Heart left ventricle (tissue), 13 donors: ENCODE results near the gene MTX1.
A peak's percentile ranks its signal among the peaks of the same experiment; 100 is the strongest.

Source experiments
- CTCF ChIP-seq, 12 donors: fragments of 200-600 bp; sonication (generic) in 4 of 12; IDR thresholded peaks; one replicate each; pipeline versions ENCODE4 v1.5.0 to v1.8.0; 2018 to 2022; ENCODE audit warnings: antibody characterized with exemption in 12 of 12, mild to moderate bottlenecking in 5 of 12
- POLR2A ChIP-seq, 2 donors: fragments of 450-650 bp; IDR thresholded peaks; one replicate each; pipeline ENCODE4 v1.6.1; 2017; ENCODE audit warnings: antibody characterized with exemption in 2 of 2, mild to moderate bottlenecking in 2 of 2, moderate library complexity in 2 of 2
- donor health status: ischemic (EF 13 %, LVEDD 7.1; RV severe dilation, severe dysfunction).
- donor health status: DM: no; HTN: yes; CAD: no.
- donor health status: DM: no; HTN: no; CAD: no.
- donor health status: ischemic (EF 25% LVEDD 6.9; RV normal size, moderate dysfunction).
- donor health status: ischemic (EF 25% LVEDD 5.7; RV mildly dilated, moderate dysfunction).
- donor health status: ischemic (EF 35%, LVEDD 5.7; RV mildly dilated, moderate dysfunction).
- donor health status: nonischemic (EF 11% LVEDD 7.7; RV severe dilation, severe dysfunction).
- donor health status: DM: yes; HTN: yes; CAD: no.
- donor health status: PGD.
- donor health status: ischemic (EF 29% LVEDD 5.4; RV normal size, mild dysfunction).
- donor health status: nonischemic (EF 23%, LVEDD 6.1; RV moderate dilation, normal function).

GRCh38 chr1:155255243-155256007, 46.9 kb downstream of the MTX1 start, which contains the start of gene ENTREP3:
- TF ChIP-seq CTCF (IDR thresholded peaks at IDR 0.05) (peak in 2 of 12 donors; percentile 12 to 16), POLR2A (IDR thresholded peaks at IDR 0.05) (peak in 1 of 2 donors; percentile 60)
